H9 (cell line): ENCODE results near the gene GALNT10. TPM values are rescaled to one million over a fixed set of nuclear protein-coding genes. Genes with fewer than 3 reads are reported as not detected.
A peak's percentile ranks its signal among the peaks of the same experiment; 100 is the strongest.

Experiments used
- DNase-seq: peaks from one replicate; pipeline ENCODE4 v3.0.0-alpha.2; 2017
- H2AFZ ChIP-seq: one replicate; pipeline ENCODE4 v1.6.1; 2013; ENCODE audit warnings: mild to moderate bottlenecking, low read length, control low read depth, moderate library complexity
- H2AK5ac ChIP-seq: 2 replicates; pipeline ENCODE4 v1.6.1; 2013; ENCODE audit warnings: low read length, control low read depth, mixed read lengths; ENCODE audit not compliant: insufficient read length
- H2BK120ac ChIP-seq: one replicate; pipeline ENCODE4 v1.6.1; 2013; ENCODE audit warnings: low read depth, mild to moderate bottlenecking, low read length, control low read depth, inconsistent platforms; ENCODE audit not compliant: poor library complexity, severe bottlenecking
- H2BK12ac ChIP-seq: 2 replicates; pipeline ENCODE4 v1.6.1; 2013; ENCODE audit warnings: low read length, control low read depth, mixed read lengths, low read depth; ENCODE audit not compliant: insufficient read length
- H2BK15ac ChIP-seq: 2 replicates; pipeline ENCODE4 v1.6.1; 2013; ENCODE audit warnings: low read depth, low read length, control low read depth
- H2BK20ac ChIP-seq: one replicate; pipeline ENCODE4 v1.6.1; 2013; ENCODE audit warnings: low read depth, mild to moderate bottlenecking, low read length, control low read depth, inconsistent platforms; ENCODE audit not compliant: poor library complexity, severe bottlenecking
- H2BK5ac ChIP-seq: 2 replicates; pipeline ENCODE4 v1.6.1; 2013; ENCODE audit warnings: low read length, control low read depth, mixed read lengths; ENCODE audit not compliant: insufficient read length
- H3K14ac ChIP-seq: 2 replicates; pipeline ENCODE4 v1.6.1; 2013; ENCODE audit warnings: low read length, control low read depth; ENCODE audit not compliant: insufficient read depth
- H3K18ac ChIP-seq: 2 replicates; pipeline ENCODE4 v1.6.1; 2013; ENCODE audit warnings: low read depth, mild to moderate bottlenecking, mixed read lengths, low read length, control low read depth; ENCODE audit not compliant: insufficient read length
- H3K23ac ChIP-seq: 2 replicates; pipeline ENCODE4 v1.6.1; 2013; ENCODE audit warnings: low read length, control low read depth, mixed read lengths, low read depth; ENCODE audit not compliant: insufficient read length
- H3K23me2 ChIP-seq: 2 replicates; pipeline ENCODE4 v1.6.1; 2013; ENCODE audit warnings: low read depth, mild to moderate bottlenecking, mixed read lengths, low read length, control low read depth; ENCODE audit not compliant: insufficient read length, poor library complexity, severe bottlenecking
- H3K27ac ChIP-seq: 2 replicates; pipeline ENCODE4 v1.5.1; 2013; ENCODE audit warnings: low read length, control low read depth, mixed read lengths, low read depth; ENCODE audit not compliant: insufficient read length
- H3K27me3 ChIP-seq: 2 replicates; pipeline ENCODE4 v1.6.1; 2013; ENCODE audit warnings: low read length, control low read depth, inconsistent platforms; ENCODE audit not compliant: insufficient read depth
- H3K4ac ChIP-seq: 2 replicates; pipeline ENCODE4 v1.6.1; 2013; ENCODE audit warnings: low read depth, mild to moderate bottlenecking, control low read depth, inconsistent platforms, low read length, moderate library complexity
- H3K4me1 ChIP-seq: 2 replicates; pipeline ENCODE4 v1.6.1; 2013; ENCODE audit warnings: low read length, control low read depth, inconsistent platforms; ENCODE audit not compliant: insufficient read depth
- H3K4me2 ChIP-seq: 2 replicates; pipeline ENCODE4 v1.6.1; 2013; ENCODE audit warnings: low read length, control low read depth, mixed read lengths; ENCODE audit not compliant: insufficient read length, insufficient read depth
- H3K56ac ChIP-seq: 2 replicates; pipeline ENCODE4 v1.6.1; 2013; ENCODE audit warnings: low read depth, mild to moderate bottlenecking, mixed read lengths, low read length, control low read depth; ENCODE audit not compliant: insufficient read length
- H3K79me1 ChIP-seq: 2 replicates; pipeline ENCODE4 v1.6.1; 2013; ENCODE audit warnings: low read depth, mild to moderate bottlenecking, moderate library complexity, low read length, control low read depth, inconsistent platforms; ENCODE audit not compliant: insufficient read depth, poor library complexity, severe bottlenecking
- H3K79me2 ChIP-seq: 2 replicates; pipeline ENCODE4 v1.6.1; 2013; ENCODE audit warnings: low read length, control low read depth, inconsistent platforms; ENCODE audit not compliant: insufficient read depth
- H3K9ac ChIP-seq: 2 replicates; pipeline ENCODE4 v1.6.1; 2013; ENCODE audit warnings: low read length, control low read depth, mixed read lengths; ENCODE audit not compliant: insufficient read length; ENCODE audit errors: extremely low read depth
- H3K9me3 ChIP-seq: one replicate; pipeline ENCODE4 v1.6.1; 2013; ENCODE audit warnings: low read depth, low read length, inconsistent platforms; ENCODE audit not compliant: control insufficient read depth
- H3T11ph ChIP-seq: one replicate; pipeline ENCODE4 v1.6.1; 2013; ENCODE audit warnings: mild to moderate bottlenecking, low read length, control low read depth, inconsistent platforms
- H4K20me1 ChIP-seq: one replicate; pipeline ENCODE4 v1.6.1; 2013; ENCODE audit not compliant: control insufficient read depth, insufficient read length, insufficient read depth
- H4K5ac ChIP-seq: 2 replicates; pipeline ENCODE4 v1.6.1; 2013; ENCODE audit warnings: low read depth, mild to moderate bottlenecking, mixed read lengths, low read length, control low read depth; ENCODE audit not compliant: insufficient read length
- H4K8ac ChIP-seq: replicated peaks from 2 replicates; pipeline ENCODE4 v1.6.1; 2013; ENCODE audit warnings: low read length, control low read depth, mixed read lengths, low read depth; ENCODE audit not compliant: insufficient read length
- H4K91ac ChIP-seq: 2 replicates; pipeline ENCODE4 v1.6.1; 2013; ENCODE audit warnings: low read depth, mild to moderate bottlenecking, moderate library complexity, mixed read lengths, low read length, control low read depth; ENCODE audit not compliant: insufficient read length
- H3K27ac Mint-ChIP-seq, 3 experiments: 2 replicates in 2 of 3; 3 replicates in 1 of 3; pipeline ENCODE4 v1.8.0; 2020 to 2021; ENCODE audit warnings: mixed read lengths in 3 of 3, mild to moderate bottlenecking in 1 of 3, moderate library complexity in 1 of 3
- H3K27me3 Mint-ChIP-seq: 2 replicates; pipeline ENCODE4 v1.8.0; 2021; ENCODE audit warnings: low read depth, mild to moderate bottlenecking, moderate library complexity, mixed read lengths
- H3K36me3 Mint-ChIP-seq, 3 experiments: 2 replicates in 2 of 3; 3 replicates in 1 of 3; pipeline ENCODE4 v1.8.0; 2020 to 2021; ENCODE audit warnings: low read depth in 3 of 3, mixed read lengths in 3 of 3; ENCODE audit not compliant: insufficient read depth in 1 of 3
- H3K4me1 Mint-ChIP-seq, 2 experiments: 2 replicates each; pipeline ENCODE4 v1.8.0; 2020; ENCODE audit warnings: mixed read lengths in 2 of 2
- H3K4me3 Mint-ChIP-seq, 2 experiments: 2 replicates in 1 of 2; 3 replicates in 1 of 2; pipeline ENCODE4 v1.8.0; 2020 to 2021; ENCODE audit warnings: mild to moderate bottlenecking in 2 of 2, mixed read lengths in 2 of 2, moderate library complexity in 1 of 2
- H3K9me3 Mint-ChIP-seq, 2 experiments: 2 replicates in 1 of 2; 3 replicates in 1 of 2; pipeline ENCODE4 v1.8.0; 2020; ENCODE audit warnings: mild to moderate bottlenecking in 2 of 2, mixed read lengths in 2 of 2, moderate library complexity in 1 of 2
- WGBS: extraction: QIAGEN DNeasy Blood & Tissue Kit; methylation state at CpG from one replicate; pipeline ENCODE4 v1.1.7; 2013; ENCODE audit warnings: missing lambda C conversion rate, low lambda C conversion rate, mixed read lengths; ENCODE audit not compliant: insufficient read length; ENCODE audit errors: extremely low coverage; 5-methylcytosine and 5-hydroxymethylcytosine counted together
- total RNA-seq: library from RNA; stranded (reverse); gene quantifications from 2 replicates; pipeline ENCODE4 v1.2.1, GENCODE V29; 2021
- TF ChIP-seq, protein P1 (sequence below): fragments of 200-600 bp; sonication (generic); conservative IDR thresholded peaks from 3 replicates; pipeline ENCODE4 v1.8.0; 2021; ENCODE audit warnings: antibody characterized with exemption, mild to moderate bottlenecking

GALNT10 gene
- total RNA-seq, 1 experiment from 2014 or later = 15.4 TPM

DNA sequence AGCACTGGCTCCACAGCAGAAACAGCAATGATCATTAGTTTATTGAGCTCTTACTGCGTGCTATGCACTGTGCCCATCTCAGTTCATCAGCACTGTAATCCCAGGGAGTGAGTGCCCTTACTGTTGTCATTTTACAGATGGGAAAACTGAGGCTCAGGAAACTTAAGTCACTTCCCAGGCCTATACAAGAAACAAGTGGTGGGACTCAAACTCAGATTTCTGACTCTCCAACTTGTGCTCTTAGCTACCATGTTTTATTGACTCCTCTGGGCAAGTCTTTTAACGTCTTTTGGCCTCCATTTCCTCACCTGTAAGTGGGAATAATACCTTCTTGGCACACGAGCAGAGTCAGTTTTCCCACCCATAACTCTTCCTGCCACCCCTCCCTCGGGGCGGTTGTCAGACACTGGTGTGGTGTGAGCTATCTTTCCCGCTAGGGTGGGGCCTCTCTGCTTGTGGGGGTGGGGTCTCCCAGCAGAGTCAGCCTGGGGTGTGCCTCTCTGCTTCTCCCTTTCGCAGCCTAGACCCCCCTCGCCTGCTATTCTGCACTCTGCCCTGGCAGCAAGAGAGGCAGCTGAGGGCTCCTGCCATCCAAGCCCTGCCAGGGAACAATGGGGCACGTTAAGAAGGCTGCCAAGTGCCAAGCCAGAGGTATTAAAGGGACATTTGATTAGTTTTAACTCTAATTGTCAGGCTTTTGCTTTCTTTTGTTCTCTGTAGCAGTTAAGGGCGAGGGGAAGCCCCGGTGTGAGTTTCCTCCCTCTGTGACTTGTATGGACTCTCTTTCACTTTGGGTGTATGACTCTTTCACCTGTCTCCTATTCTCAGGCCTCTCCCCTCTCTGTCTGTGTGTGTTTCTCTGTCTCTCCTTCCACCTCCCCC, 12.1 kb downstream of the GALNT10 start:
- peaks cover 0 to 3% (median 0%) of the 10 kb centered on the region in 3 experiments; a peak in 3 of 7 replicates for H3K36me3 Mint-ChIP-seq
- H3K27ac ChIP-seq = no peak overlapping the region
- H4K91ac ChIP-seq = no peak overlapping the region
- peak overlapping the region in 1 of 3 experiments; percentile 62; a peak in 1 of 7 replicates for H3K27ac Mint-ChIP-seq
- no peak overlapping the region for H4K5ac ChIP-seq
- H3K56ac ChIP-seq = no peak overlapping the region
- no peaks in the 10 kb centered on the region for H3K27me3 ChIP-seq
- peaks cover 25 to 31% of the 10 kb centered on the region in 2 experiments for H3K4me1 Mint-ChIP-seq
- H2BK5ac ChIP-seq = no peak overlapping the region
- H3K23ac ChIP-seq = no peak overlapping the region
- no peak overlapping the region for H3K9ac ChIP-seq
- no peak overlapping the region for H2BK120ac ChIP-seq
- no peak overlapping the region for H3K4ac ChIP-seq
- no peak overlapping the region for H3K4me2 ChIP-seq
- H3K79me2 ChIP-seq = no peaks in the 10 kb centered on the region; the same call in 1 of the 2 replicates
- no peaks in the 10 kb centered on the region for H4K20me1 ChIP-seq
- WGBS = no CpG with 5 or more reads among the region's 11 CpGs
- no peak overlapping the region for H2BK12ac ChIP-seq
- no peak overlapping the region for H2AFZ ChIP-seq
- TF ChIP-seq, protein P1, sequence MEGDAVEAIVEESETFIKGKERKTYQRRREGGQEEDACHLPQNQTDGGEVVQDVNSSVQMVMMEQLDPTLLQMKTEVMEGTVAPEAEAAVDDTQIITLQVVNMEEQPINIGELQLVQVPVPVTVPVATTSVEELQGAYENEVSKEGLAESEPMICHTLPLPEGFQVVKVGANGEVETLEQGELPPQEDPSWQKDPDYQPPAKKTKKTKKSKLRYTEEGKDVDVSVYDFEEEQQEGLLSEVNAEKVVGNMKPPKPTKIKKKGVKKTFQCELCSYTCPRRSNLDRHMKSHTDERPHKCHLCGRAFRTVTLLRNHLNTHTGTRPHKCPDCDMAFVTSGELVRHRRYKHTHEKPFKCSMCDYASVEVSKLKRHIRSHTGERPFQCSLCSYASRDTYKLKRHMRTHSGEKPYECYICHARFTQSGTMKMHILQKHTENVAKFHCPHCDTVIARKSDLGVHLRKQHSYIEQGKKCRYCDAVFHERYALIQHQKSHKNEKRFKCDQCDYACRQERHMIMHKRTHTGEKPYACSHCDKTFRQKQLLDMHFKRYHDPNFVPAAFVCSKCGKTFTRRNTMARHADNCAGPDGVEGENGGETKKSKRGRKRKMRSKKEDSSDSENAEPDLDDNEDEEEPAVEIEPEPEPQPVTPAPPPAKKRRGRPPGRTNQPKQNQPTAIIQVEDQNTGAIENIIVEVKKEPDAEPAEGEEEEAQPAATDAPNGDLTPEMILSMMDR = no peak
- no peak overlapping the region for H2AK5ac ChIP-seq
- H4K8ac ChIP-seq = no peak overlapping the region
- H3K4me1 ChIP-seq = no peaks in the 10 kb centered on the region
- no peaks in the 10 kb centered on the region for H3K27me3 Mint-ChIP-seq
- no peaks in the 10 kb centered on the region for H3K79me1 ChIP-seq
- H3K9me3 ChIP-seq = no peaks in the 10 kb centered on the region
- H2BK15ac ChIP-seq = no peak overlapping the region
- no peak overlapping the region for H3K18ac ChIP-seq
- H3T11ph ChIP-seq = no peak overlapping the region
- H3K9me3 Mint-ChIP-seq = no peaks in the 10 kb centered on the region
- H3K4me3 Mint-ChIP-seq = no peak overlapping the region
- no peak overlapping the region for H2BK20ac ChIP-seq
- DNase-seq = no peak
- no peaks in the 10 kb centered on the region for H3K23me2 ChIP-seq
- 0 out of 2 replicates have a peak overlapping the region, but pooled peaks have one; percentile 31 for H3K14ac ChIP-seq
